HG02938 (cell line): ENCODE measurements around the gene MEGF9.

Source experiments
- ATAC-seq: cut with Tn5 transposase; IDR thresholded peaks from one replicate; pipeline ENCODE4 v1.9.1; 2021; ENCODE audit warnings: mild to moderate bottlenecking, moderate library complexity; ENCODE audit not compliant: unreplicated experiment

MEGF9 gene

DNA sequence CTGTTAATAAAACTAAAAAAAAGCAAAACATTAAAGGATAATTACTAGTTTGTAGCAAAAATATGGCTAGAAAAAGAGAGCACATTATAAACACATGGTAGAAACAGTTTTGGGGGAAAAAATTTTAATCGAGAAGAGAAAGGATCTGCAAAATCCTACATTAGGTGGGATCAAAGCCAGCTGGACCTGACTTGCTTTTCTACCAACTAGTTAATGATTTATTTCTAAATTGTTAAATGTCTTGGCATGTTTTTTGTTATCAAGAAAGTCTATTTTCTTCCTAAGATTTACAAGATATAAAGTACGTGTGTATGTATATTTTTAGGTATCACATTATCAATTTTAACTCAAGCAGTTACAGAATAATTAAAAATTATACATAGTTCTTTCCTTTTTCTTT is 87.2 kb downstream of the MEGF9 start:
- no peak for ATAC-seq

DNA sequence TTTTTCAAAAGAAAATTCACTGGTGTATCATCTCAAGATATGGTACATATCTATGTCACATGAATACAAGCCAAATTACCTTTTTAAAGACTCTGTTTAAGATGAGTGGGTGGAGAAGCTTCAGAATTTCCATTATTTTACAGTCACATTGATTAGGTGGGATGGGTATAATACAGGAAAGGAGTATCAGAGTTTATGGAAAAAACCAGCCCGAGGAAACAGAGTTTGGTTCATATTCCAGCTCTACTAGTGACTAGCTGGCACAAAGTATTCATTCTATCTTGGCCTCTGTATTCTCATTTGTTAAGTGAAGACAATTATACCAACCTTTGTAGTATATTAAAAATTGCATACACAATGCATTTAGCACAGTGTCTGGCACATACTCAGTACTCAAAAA is 87.8 kb downstream of the MEGF9 start:
- no peak for ATAC-seq

DNA sequence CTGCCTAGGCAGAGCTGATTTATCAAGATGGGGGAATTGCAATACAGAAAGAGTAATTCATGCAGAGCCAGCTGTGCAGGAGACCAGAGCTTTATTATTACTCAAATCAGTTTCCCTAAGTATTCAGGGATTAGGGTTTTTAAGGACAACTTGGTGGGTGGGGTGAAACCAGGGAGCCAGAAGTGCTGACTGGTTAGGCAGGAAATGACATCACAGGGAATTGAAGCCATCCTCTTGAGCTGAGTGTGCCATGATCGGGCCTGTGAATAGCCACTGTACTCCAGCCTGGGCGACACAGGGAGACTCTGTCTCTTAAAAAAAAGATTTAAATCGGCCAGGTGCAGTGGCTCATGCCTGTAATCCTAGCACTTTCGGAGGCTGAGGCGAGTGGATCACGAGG is 89.0 kb downstream of the MEGF9 start:
- no peak for ATAC-seq

DNA sequence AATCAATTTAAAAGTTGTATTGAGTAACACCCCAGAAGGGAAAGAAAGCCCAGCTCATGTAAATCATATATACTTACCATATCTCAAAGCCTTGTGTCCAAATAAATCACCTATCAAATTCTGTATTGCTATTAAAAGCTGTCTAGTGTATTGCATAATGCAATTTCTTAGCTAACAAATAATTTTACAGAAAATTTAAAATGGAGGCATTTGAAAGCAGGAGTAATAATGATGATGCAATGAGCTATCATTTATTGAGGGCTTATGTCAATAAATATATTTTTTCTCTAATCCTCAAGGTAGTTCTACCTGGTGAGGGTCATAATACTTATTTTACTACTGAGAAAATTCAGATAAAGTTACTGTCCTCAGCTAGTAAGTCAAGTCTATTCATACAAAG is 91.5 kb downstream of the MEGF9 start:
- no peak for ATAC-seq

DNA sequence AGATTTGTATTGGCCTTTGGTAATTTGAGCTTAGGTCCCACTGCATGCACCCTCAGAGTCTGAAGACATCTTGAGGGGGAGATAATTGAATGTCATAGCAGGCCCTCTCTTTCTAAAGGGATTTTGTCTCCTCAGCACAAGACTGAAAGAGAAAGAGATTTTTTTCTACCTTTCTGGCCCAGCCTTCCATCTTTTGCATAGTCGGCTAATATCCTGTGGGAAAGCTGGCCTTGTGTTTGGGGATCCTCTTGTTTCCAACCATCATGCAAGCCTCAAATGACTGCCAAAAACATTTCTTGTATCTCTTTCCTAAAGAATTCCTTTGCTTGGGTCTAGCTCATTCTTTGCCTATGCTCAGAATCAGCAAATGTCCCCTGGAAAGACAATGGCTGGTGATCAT is 92.3 kb downstream of the MEGF9 start:
- no peak for ATAC-seq

DNA sequence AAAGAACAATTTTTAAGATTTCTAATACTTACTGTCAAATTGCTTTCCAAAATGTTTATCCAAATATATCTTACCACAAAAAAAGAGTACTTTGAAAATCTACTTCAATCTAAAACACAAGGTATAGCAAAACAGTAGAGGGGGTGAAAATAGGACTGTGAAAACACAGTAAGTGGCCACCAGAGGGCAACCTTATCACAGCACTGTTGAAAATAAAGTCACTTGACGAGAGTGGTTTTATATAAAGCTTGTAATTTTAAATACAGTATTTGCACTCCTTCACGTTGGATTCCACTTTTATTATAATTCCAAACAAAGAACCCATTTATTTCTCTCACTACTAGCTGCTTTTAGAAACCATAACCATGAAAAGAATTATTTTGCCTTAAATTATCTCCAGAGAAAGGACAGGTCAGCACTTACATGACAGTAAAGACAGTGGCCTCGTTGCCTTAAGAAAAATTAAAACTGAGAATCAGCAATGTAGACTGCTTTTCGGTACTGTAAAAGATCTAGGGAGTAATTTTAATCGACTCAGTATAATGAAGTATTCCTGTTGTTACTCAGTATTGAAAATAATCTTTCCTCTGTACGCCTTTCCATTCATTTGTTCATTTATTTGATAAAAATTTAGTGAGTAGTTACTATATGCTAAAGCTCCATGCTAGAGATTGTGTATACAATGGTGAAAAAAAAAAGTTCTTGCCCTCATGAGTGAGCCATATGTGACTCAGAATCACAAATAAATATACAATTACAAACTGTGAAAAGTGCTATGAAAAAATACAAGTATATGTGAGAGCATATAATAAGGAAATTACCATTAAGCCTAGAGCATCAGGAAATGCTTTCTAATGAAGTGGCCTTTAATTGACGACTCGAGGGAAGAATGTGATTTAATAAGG is 94.3 kb downstream of the MEGF9 start:
- peak; percentile 75 for ATAC-seq

DNA sequence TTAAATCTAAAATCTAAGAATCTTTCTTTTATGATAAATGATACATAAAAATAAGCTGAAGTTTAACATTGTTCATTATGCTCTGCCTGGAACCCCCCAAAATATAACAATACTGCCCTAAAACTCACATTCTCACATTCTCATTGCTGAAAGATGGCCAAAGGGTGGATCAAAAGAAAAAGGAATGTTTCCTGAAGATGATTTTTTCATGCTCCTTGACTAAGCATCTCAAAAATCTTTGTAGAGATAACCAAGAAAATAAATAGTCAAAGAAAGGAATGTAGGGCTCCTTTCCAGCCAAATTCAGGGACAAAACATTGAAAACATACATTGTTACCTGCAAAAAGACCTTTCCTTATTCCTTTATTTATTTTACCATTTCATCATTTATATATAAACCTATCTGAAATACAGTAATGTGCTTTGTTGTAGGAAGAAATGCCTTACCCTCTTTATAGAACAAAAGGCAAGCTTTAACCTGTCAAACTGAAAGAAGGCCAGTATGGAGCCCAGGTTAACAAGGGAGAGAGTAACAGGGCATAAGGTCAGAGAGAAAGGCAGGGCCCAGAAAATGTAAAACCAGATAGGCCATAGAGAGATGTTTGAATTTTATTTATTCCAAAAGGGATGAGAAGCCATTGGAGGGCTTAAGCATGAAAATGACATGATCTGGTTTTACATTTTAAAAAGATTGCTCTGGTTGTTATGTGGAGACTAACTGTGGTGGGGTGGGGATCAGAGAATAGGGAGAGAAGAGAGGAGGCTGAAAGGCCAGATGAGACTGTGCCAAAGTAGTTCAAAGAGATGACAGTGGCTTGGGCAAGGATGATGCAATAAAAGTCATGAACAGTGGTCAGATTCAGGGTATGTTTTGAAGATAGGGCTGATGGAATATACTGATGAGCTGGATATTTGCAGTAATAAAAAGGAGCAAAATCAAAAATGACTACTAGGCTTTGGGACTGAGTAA is 97.0 kb downstream of the MEGF9 start:
- no peak for ATAC-seq

DNA sequence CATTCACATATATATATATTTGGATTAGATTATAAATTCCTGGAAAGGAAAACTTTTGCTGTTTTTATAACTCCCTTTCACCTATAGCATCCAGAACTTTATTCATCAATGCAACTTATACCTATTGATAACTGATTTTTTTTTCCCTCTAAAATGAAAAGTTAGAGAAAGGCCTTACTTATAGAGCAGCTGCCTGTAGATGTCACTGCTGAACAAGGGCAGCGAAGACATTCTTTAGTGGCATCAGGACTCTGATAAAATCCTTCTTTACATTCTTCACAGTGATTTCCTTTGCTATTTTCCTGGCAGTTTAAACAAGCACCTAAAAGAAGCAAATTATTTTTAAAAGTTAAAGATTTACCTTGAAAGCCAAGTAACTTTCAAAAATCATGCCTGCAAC is 102.1 kb downstream of the MEGF9 start:
- no peak for ATAC-seq

DNA sequence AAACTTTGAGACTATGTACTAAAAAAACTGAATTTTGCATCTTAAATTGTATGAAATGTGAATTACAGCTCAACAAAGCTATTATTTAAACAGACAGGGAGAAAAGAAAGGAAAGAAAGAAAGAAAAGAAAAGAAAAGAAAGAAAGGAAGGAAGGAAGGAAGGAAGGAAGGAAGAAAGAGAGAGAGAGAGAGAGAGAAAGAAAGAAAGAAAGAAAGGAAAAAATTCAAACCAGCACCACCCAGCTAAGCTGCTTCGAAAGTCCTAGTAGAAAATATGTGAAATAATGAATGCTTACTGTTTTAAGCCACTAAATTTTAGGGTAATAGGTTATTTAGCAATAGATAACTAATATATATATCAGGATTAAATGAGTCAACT is 102.6 kb downstream of the MEGF9 start:
- no peak for ATAC-seq

DNA sequence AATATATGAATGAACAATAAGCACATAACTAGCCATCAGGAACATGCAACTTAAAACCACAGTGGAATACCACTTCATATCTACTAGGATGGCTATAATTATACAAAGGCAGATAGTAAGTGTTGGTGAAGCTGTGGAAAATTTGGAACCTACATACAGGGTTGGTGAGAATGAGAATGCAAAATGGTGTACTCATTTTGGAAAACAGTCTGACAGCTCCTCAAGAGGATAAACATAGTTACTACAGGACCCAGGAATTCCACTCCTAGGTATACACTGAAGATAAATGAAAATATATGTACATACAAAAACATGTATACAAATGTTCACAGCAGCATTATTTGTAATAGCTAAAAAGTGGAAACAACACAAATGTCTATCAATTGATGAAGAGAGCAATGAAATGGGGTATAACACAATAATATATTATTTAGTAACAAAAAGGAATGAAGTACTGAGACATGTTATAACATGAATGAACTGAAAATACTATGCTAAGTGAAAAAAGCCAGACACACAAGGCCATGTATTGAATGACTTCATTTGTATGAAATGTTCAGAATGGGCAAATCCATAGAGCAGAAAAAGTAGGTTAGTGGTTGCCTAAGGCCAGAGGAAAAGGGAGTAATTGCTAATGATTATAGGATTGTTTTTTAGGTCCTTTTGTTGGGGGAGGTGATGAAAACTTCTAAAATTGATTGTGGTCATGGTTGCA is 103.1 kb downstream of the MEGF9 start:
- no peak for ATAC-seq

DNA sequence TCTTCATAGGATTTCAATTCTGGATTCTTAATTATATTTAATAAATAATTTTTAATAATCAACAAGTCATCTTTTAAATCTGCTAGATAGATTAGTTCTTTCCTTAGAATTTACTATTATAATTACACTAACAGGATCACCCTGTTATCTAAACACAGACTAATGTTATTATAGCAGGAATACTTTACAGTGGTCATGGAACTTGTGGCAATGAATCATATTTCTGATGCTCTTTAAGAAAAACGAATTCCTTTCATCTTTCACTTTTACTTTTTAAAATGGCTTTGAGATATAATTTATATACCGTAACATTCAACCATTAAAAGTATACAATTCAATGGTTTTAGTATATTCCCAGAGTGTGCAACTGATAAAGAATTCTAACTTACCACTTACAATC is 104.6 kb downstream of the MEGF9 start:
- no peak for ATAC-seq

DNA sequence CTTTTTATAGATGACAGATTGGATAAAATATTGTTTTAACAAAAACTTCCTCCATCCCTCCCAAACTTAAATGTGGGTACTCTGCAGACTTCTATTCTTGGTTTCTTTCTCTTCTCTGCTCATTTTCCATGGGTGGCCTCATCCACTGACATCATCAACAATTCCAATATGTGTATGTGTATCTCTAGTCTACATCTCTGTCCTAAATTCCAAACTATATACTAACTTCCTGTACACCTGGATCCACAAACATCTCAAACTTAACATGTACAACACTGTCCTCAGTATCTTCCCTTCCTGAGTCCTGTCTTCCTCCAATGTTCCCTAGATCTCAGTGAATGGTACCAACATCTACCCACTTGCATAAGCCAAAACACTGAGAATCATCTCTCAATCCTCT is 105.8 kb downstream of the MEGF9 start:
- no peak for ATAC-seq

DNA sequence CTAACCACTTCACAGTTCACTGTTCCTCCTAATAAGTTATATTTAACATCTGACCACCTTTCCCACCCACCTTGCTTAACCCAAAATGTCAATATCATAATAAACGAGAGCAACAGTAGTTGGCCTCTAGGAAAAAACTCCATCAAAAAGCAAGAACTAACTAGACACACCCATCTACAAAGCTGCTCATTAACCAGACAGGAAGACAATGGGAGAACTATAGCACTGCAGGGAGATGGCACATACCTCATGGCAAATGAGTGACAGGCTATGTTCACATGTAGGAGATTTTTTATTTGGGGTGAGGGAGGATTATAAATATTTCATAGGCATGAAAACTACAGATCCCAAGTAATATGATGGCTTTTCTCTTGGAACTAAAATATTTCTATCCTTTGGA is 110.7 kb downstream of the MEGF9 start:
- no peak for ATAC-seq

DNA sequence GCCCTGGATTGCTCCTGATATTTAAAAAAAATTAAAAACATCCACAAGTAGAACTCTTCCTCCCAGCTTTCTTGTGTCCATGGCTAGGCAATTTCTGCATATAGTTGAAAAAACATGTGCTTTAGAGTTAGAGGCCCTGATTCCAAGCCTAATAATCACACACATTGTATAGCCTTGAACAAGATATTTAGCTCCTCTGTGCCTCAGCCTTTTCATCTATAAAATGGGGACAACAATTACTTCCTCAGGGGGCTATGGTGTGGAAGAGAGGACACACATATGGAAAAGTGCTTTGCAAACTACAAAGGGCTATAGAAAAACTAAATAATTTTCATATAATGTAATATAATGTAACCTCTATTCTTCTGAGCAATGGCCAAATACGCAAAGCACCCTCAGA is 111.3 kb downstream of the MEGF9 start:
- ATAC-seq, result no peak

DNA sequence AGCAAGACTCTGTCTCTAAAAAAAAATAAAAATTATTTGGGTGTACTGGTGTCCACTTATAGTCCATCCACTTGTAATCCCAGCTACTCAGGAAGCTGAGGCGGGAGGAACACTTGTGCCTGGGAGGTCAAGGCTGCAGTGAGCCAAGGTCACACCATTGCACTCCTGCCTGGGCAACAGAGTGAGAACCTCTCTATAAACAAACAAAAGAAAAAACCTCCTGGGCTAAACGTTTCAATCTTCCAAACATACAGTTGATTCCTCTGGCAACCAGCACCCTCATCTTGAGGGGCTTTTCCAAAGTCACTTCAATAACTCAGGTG is 120.4 kb downstream of the MEGF9 start:
- ATAC-seq, result no peak

DNA sequence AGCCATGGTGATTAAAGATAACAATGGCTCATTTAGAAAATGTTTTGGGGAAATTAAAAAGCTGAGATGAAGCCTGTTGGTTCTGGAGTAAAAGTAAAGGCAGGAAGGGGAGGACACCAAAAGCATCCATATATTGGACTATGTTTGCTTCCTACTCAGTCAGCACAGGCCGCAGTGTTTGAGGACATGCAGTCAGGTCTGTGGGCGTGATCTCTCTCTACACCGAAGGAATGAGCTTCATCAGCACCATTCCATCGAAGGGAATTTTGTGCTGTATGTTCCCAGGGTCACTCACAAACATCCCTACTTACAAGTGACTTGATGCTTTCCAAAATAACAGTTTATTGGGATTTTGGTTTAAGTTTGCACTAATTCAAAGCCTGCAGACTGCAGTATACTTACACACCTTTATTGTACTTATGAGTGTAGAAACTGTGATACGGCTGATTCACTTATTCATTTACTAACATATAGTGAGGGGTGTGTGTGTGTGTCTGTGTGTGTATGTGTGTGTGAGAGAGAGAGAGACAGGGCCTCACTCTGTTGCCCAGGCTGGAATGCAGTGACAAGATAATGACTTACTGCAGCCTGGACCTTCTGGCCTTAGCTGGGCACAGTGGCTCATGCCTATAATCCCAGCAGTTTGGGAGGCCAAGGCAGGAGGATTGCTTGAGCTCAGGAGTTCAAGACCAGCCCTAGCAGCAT is 120.9 kb downstream of the MEGF9 start:
- no peak for ATAC-seq

DNA sequence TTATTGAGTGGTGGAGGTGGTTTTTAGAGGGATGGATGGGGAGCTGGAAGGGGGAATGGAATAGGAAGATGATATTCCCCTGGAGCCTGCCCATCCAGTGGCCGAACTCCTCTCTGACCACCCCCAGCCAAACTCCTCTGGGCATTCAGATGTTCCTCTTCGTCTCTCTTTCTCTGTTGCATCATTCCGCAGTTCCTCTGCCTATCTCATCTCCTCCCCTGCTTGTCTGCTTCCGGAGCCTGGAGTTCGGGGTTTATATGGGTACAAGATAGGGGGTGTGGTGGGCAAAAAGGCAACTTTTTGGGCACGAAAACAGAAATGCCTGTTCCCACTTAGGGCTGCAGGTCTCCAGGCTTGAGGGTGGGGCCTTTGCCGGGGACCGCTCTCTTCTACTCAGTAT is 122.1 kb downstream of the MEGF9 start:
- no peak for ATAC-seq

DNA sequence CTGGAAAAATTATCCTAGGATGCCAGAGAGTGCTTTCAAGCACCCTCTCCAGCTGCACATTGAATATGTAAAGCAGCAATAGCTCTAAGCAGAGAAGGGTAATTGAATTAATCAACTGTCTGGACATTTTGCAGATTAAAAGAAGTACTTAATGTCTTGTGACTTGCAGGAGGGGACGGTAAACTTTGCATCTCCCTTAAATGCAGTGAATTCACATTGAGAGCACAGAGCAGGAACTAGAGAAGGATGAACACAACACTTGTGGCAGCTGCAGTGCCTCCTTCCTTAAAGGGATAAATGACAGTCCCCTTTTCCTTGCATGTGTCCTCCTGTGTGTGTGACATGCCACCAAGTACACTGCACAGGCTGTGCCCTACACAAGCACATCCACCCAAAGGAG is 126.9 kb downstream of the MEGF9 start:
- no peak for ATAC-seq

DNA sequence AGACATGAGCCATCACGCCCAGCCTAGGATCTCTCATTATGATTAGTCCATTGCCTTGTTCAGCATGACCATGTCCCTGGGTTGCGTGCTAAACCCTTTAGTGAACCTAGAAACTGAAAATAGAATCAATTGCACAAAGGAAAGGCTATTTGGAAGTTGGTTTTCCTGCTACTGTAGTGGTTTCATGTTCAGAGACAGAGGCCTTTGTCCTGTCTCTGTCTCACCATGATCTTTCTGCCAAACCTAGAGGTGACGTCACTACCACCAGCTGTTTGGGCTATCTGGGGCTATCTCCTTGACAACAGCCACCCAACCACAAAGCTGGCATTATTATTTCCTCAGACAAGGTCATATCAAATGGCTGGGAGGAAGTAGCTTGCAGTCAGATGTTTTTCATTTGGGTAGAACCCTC is 130.3 kb downstream of the MEGF9 start:
- ATAC-seq, result peak; percentile 51

DNA sequence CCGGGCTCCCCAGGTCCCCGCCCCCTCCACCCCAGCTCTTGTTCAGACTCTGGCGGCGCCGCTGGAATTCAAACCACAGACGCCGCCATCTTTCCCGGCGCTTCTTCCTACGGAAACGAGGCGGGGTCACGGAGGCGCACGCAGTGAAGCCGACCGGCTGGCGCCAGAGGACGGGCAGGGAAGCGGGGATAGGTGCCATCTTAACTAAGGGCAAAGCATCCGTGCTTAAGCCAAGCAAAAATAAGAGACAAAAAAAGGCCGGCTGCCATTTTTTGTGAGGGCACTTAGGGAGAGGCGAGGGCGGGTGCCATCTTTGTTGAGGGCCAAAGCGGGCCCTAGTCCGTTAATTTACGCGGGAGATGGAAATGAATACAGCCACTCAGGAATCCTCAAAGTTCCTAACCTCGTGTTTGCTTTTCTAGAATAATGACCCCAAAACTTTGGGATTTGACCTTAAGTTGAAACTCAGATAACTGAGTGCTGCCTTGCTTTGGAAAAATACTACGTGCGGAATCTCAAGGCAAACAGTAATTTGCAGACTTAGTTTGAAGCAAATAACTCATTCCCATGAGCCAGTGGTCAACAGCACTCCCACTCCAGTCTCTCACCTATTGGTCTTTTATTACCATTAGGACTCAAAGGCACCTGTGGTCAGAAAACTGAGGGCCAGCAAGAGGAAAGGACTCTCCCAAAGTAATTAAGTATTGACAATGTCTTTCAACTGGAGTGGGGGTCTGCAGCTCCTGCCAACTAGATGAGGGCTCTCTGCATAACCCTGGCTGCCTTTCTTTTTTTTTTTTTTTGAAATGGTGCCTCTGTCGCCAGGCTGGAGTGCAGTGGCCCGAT is 134.0 kb downstream of the MEGF9 start, which contains the start of gene CDK5RAP2:
TSS of gene CDK5RAP2 (minus strand) at position 117 of the 846 bp plus-strand sequence. CDS start 189 bp downstream, outside the sequence.
- ATAC-seq, result peak; percentile 89
